GM21723 (cell line): ENCODE data around the gene TRIM54.

Experiments used
- ATAC-seq: cut with Tn5 transposase; IDR thresholded peaks from one replicate; pipeline ENCODE4 v1.9.1; 2021; ENCODE audit warnings: mild to moderate bottlenecking, moderate library complexity; ENCODE audit not compliant: unreplicated experiment

The TRIM54 gene

GRCh38 chr2:27353762-27354596 lies 71.8 kb downstream of the TRIM54 start:
- ATAC-seq = no peak

GRCh38 chr2:27354597-27354927 lies 72.3 kb downstream of the TRIM54 start:
- no peak for ATAC-seq

GRCh38 chr2:27356056-27356381 lies 73.8 kb downstream of the TRIM54 start:
- peak; percentile 30 for ATAC-seq

- ATAC-seq = peak; percentile 80
Measured at GRCh38 chr2:27356382-27357181, 74.4 kb downstream of the TRIM54 start, which contains the start of gene GTF3C2. TSS of gene GTF3C2 (minus strand) at chr2:27356764. CDS start at chr2:27343554, 13,210 bp downstream.
